WI38 (cell line): ENCODE measurements around the gene CAMK1.

Experiments used
- H3K4me3 ChIP-seq: 2 replicates; pipeline ENCODE4 v1.5.1; 2011; ENCODE audit warnings: low read depth, mild to moderate bottlenecking, control low read depth, low read length
- TF ChIP-seq, protein P1 (sequence below): IDR thresholded peaks from 2 replicates; pipeline ENCODE4 v1.5.1; 2012; ENCODE audit warnings: low read depth, mild to moderate bottlenecking, control low read depth, low read length

CAMK1 gene

DNA sequence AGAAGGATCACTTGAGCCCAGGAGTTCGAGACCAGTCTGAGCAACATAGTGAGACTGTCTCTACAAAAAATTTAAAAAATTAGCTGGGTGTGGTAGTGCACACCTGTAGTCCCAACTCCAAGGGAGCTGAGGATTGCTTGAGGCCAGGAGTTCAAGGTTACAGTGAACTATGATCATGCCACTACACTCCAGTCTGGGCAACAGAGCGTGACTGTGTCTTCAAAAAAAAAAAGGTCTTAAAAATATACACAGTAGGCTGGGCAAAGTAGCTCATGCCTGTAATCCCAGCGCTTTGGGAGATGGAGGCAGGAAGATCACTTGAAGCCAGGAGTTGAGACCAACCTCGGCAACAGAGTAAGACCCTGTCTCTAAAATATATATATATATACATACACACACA, 11.2 kb upstream of the CAMK1 start:
- no peak overlapping the region for H3K4me3 ChIP-seq
- TF ChIP-seq, protein P1, sequence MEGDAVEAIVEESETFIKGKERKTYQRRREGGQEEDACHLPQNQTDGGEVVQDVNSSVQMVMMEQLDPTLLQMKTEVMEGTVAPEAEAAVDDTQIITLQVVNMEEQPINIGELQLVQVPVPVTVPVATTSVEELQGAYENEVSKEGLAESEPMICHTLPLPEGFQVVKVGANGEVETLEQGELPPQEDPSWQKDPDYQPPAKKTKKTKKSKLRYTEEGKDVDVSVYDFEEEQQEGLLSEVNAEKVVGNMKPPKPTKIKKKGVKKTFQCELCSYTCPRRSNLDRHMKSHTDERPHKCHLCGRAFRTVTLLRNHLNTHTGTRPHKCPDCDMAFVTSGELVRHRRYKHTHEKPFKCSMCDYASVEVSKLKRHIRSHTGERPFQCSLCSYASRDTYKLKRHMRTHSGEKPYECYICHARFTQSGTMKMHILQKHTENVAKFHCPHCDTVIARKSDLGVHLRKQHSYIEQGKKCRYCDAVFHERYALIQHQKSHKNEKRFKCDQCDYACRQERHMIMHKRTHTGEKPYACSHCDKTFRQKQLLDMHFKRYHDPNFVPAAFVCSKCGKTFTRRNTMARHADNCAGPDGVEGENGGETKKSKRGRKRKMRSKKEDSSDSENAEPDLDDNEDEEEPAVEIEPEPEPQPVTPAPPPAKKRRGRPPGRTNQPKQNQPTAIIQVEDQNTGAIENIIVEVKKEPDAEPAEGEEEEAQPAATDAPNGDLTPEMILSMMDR = no peak

DNA sequence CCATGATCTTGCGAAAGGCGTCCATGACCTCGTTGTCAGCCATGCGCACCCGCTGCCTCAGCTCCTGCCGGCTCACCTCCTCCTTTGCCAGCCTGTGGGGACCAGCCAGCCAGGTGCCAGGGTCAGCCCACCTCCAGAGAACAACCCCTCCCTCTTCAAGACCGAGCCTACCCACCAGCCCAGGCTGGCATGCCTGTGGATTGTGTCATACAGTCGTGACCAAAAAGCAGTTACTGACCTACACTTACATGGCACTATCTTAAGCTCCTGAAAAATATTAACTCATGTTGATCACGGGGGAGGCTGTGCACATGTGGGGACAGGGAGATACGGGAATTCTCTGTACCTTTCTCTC, 10.7 kb upstream of the CAMK1 start:
- TF ChIP-seq, protein P1 = no peak
- H3K4me3 ChIP-seq = no peak overlapping the region

DNA sequence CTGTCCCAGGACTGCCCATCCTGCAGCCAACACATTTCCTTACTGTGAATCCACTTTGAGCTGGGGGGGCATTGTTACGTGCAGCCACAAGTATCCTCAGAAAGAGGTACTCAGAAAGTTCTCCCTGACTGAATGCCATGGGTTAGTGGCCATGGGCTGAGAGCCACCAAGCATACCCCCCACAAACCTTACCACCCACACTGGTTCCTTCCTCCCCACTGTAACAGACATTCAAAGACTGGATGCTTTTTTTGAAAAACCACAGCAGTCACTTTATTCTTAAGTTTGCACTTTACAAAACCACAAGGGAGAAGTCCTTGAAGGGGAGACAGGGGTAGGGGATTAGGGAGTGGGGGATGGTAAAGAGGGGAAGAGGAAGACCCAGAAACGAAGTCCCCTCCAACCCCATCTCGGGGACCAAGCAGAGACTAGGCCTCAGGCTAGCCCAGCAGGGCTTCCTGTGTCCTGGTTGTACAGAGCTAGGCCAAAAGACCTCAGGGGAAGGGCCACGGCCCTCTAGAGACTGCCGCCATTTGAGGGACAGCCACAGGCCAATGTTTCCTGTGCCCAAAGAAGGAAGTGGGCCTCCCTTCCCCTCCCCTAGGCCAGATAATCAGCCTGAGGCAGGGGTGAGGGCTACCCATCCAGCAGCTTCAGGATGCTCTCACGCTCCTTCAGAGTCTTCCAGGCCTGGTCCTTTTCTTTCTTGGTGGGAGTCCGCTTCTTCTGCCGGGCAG, 10.1 kb upstream of the CAMK1 start:
- no peak overlapping the region for H3K4me3 ChIP-seq
- TF ChIP-seq, protein P1 = no peak

DNA sequence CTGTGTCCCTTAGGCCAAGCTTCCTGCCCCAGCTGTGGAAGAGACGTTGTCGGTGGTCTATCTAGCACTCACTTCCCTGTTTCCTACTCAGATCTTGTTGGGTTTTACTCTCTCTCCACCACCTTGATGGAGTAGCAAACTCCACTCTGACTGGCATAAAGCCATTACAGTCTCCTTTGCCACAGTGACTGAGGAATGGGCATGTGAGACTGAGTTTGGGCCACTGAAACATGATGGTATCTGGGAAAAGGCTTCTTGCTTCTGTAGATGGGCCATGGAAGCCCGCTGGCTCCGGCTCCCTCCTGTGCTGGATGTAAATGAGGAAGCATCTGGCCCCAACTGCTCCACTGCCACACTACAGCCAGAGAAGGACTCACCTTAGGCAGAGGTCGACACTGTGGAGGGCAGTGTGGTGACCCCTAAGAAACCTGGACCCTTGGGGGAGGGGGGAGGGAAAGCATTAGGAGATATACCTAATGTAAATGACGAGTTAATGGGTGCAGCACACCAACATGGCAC, 9.4 kb upstream of the CAMK1 start:
- no peak overlapping the region for H3K4me3 ChIP-seq
- TF ChIP-seq, protein P1 = no peak

DNA sequence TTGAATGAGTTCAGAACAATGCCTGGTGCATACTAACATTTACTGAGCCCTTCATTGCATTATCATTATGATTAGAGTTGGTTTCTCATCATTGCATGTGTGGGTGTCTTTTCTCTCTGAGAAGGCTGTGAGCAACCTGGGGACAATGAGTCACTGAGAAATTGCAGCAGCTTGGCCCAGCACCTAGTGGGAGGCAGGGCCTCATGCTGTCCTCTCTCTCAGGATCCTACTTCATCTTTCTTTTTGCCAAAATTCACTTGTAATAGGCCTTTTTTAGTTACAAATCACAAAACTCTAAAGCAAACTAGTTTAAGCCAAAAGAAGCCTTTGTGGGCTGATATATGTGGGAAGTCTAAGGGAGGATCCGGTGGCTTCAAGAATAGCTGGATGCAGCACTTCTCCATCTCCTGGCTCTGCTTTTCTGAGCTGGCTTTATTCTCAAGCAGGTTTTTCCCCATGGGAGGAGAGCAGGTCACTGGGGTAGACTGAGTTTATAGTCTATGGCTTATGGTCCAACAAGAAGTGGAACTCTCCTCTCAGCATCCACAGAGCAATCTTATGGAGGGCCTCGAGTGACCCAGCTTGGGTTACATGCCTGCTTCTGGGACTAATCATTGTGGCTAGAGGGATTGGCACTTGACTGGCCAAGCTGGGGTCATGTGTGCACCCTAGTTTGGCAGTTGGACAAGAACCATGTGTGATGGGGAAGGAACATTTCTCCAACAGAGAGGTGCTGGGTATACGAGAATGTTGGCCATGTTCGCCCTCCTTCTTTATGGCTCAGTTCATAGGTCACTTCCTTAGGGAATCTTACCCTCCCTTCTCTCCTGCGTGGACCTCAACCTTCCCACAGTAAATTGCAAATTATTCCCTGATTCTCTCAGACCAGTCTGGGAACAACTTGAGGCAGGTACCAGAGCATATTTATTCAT, 8.7 kb upstream of the CAMK1 start:
- no peak overlapping the region for H3K4me3 ChIP-seq
- TF ChIP-seq, protein P1 = no peak

- H3K4me3 ChIP-seq = no peak overlapping the region
- TF ChIP-seq, protein P1 = no peak
Observed at GRCh38 chr3:9777694-9778021, 7.9 kb upstream of the CAMK1 start.
